GM18498 (cell line): ENCODE data around the gene ZFYVE28.
"Not testable (repeated sequence)": the region's sequence is repeated elsewhere in the genome, so short reads cannot be mapped to it uniquely, and the experiment has no call there.

ENCODE experiments used
- ATAC-seq: cut with Tn5 transposase; IDR thresholded peaks from one replicate; pipeline ENCODE4 v1.9.1; 2021; ENCODE audit warnings: mild to moderate bottlenecking, moderate library complexity; ENCODE audit not compliant: unreplicated experiment

Gene ZFYVE28

GRCh38 chr4:2393353-2394270, 24.8 kb downstream of the ZFYVE28 start:
- no peak for ATAC-seq

DNA sequence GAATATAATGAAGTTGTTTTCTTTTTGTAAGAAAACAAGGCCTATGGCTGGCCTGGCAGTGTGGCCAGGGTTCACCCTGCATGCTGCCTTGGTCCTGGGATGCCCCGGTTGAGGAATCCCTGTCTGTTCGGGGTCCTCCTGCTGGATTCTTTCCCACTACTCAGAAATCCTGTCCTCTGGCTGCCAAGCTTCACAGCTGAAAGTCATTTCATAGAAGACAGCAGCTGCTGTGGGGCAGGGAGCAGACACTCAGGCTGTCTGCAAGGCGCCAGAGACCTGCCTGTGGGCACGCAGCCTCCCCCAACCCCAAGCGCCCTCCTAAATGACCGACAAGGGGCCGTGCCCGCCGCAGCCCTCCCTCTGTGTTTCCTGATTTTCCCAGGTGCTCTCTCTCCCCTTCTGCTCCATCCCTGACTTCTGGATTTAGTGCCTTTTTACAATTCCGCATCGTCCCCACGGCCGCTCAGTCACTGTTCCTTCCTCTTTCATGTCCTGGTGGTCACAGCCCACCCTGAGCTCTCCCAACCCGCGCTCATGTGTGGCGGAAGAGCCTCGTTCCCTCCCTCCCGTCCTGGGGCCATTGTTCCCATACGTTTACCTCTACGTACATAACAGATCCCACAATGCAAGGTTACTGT, 27.5 kb downstream of the ZFYVE28 start:
- no peak for ATAC-seq

DNA sequence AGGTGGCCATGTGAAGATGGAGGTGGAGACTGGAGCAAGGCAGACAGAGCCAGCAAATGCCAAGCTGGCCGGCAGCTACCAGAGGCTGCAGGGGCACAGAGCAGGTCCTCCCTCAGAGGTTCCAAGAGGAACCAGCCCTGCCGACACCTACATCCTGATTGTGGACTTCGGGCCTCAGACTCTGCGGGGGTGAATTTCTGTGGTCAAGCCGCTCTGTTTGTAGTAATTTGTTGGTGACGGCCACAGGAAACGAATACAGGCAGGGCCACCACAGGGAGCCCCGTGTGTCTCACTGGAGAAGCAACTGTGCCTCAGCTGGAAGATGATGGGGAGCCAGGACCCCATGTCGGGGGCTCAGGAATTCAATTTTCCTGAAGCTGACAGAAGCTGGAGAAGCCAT, 28.3 kb downstream of the ZFYVE28 start:
- ATAC-seq, result no peak

- no peak for ATAC-seq
These were observed 28.8 kb downstream of the ZFYVE28 start for GRCh38 chr4:2389691-2390090.

- no peak for ATAC-seq
These were observed 29.8 kb downstream of the ZFYVE28 start for GRCh38 chr4:2388429-2389182.

GRCh38 chr4:2387829-2388228, 30.6 kb downstream of the ZFYVE28 start:
- ATAC-seq, result no peak

DNA sequence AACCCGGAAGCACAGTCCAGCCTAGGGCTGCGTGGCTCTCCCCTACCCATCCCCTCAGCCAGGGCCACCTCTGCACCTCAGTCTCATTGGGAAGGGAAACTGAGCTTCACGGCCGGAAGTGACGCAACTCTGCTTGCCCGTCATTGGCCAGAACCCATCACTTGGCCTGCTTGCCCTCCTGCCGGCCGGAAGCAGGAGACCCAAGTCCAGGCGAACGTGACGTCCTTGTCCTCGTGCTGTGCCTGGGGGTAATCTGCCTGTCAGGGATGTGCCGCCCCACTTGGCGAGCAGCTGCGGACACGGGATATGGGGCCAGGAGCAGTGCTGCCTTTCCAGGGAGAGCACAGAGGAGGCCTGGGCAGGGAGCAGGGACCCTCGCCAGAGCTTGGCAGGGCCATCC, 31.2 kb downstream of the ZFYVE28 start:
- no peak for ATAC-seq

DNA sequence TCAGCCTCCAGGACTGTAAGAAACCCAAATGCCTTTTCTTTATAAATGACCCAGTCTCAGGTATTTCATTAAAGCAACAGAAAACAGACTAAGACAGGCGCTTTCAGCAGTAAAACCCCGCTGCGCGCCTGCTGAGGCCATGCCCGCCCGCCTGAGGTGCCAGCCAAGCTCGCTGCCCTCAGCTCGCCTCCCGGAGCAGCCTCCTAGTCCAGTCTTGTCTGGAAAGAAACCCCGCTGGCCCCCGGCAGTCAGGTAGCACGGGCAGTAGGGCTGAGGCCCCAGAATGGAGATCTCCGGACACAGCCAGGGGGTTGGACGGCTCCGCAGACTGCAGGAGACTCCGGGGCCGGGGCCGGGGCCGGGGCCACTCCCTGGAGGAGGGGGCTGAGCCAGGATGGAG, 31.7 kb downstream of the ZFYVE28 start:
- ATAC-seq, result no peak

- ATAC-seq, result no peak
These were observed 32.9 kb downstream of the ZFYVE28 start for GRCh38 chr4:2385516-2385915.

GRCh38 chr4:2384245-2384644, 34.2 kb downstream of the ZFYVE28 start:
- no peak for ATAC-seq

- ATAC-seq, result no peak
These were observed 34.7 kb downstream of the ZFYVE28 start for GRCh38 chr4:2383760-2384159.

GRCh38 chr4:2383220-2383631, 35.2 kb downstream of the ZFYVE28 start:
- not testable (repeated sequence) for ATAC-seq

DNA sequence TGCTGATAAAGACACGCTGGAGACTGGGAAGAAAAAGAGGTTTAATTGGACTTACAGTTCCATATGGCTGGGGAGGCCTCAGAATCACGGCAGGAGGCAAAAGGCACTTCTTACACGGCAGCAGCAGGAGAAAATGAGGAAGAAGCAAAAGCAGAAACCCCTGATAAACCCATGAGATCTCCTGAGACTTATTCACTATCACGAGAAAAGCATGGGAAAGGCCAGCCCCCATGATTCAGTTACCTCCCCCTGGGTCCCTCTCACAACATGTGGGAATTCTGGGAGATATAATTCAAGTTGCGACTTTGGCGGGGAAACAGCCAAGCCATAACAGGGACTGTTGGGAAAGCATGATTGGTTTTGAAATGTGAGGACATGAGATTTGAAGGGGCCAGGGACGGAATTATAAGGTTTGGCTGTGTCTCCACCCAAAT, 35.7 kb downstream of the ZFYVE28 start:
- ATAC-seq, result not testable (repeated sequence)

- ATAC-seq, result not testable (repeated sequence)
These were observed 37.9 kb downstream of the ZFYVE28 start for GRCh38 chr4:2380589-2380988.

DNA sequence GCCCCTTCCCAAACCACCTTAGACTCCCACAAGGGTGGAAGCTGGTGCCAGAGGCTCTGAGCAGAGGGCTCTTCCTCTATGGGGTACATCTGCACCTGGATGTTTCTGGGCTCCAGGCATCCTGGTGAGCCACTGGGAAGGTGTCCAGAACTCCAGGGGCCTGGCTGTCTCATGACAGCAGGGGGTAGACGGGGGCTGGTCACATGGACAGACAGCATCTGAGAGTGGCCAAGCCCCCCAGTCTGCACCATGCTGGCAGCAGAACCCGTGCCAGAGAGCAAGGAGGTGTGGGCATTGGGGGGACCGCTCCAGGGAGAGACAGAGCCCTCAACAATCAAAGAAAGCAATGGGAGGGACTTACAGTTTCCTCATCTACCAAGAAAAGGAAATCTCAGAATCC, 39.5 kb downstream of the ZFYVE28 start:
- ATAC-seq, result no peak

DNA sequence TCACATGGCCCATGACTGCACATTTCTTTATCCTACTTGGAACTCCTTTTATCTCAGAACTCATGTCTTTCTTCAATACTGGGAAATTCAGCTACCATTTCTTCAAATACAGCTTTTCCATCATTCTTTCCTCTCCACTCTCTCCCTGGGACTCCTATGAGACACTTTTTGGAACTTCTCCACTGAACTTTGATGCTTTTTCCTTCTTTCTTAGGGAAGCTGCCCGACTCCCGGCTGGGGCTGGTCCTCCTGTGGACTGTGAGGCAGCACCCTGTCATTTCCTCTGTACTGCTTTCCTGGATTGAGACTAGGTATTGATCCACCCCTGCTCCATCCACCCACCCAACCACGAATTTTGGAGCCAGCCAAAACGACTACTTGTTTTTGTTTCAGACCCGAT, 40.0 kb downstream of the ZFYVE28 start:
- no peak for ATAC-seq

GRCh38 chr4:2377241-2377640, 41.2 kb downstream of the ZFYVE28 start:
- ATAC-seq, result no peak

GRCh38 chr4:2375427-2375826, 43.0 kb downstream of the ZFYVE28 start:
- no peak for ATAC-seq

GRCh38 chr4:2373532-2373931, 44.9 kb downstream of the ZFYVE28 start:
- no peak for ATAC-seq

- no peak for ATAC-seq
These were observed 45.9 kb downstream of the ZFYVE28 start for GRCh38 chr4:2372488-2373030.
